GM06990 (cell line): Measurements from ENCODE around the gene XPO6.

Source experiments
- DNase-seq: peaks from one replicate; pipeline ENCODE4 v3.0.0-alpha.2; 2011; ENCODE audit not compliant: insufficient read length; ENCODE audit errors: extremely low read depth
- H3K27me3 ChIP-seq: replicated peaks from 2 replicates; pipeline ENCODE4 v1.6.0; 2011; ENCODE audit warnings: low read length; ENCODE audit not compliant: control insufficient read depth, insufficient read depth
- H3K36me3 ChIP-seq: 2 replicates; pipeline ENCODE4 v1.5.1; 2011; ENCODE audit warnings: low read length; ENCODE audit not compliant: control insufficient read depth, insufficient read depth
- H3K4me3 ChIP-seq: replicated peaks from 2 replicates; pipeline ENCODE4 v1.5.1; 2011; ENCODE audit warnings: low read depth, mild to moderate bottlenecking, control low read depth, low read length
- TF ChIP-seq, protein P1 (sequence below): IDR thresholded peaks from 2 replicates; pipeline ENCODE4 v1.5.1; 2011; ENCODE audit warnings: low read length, control low read depth, mild to moderate bottlenecking, inconsistent platforms; ENCODE audit not compliant: insufficient read depth, poor library complexity, severe bottlenecking

Gene XPO6

DNA sequence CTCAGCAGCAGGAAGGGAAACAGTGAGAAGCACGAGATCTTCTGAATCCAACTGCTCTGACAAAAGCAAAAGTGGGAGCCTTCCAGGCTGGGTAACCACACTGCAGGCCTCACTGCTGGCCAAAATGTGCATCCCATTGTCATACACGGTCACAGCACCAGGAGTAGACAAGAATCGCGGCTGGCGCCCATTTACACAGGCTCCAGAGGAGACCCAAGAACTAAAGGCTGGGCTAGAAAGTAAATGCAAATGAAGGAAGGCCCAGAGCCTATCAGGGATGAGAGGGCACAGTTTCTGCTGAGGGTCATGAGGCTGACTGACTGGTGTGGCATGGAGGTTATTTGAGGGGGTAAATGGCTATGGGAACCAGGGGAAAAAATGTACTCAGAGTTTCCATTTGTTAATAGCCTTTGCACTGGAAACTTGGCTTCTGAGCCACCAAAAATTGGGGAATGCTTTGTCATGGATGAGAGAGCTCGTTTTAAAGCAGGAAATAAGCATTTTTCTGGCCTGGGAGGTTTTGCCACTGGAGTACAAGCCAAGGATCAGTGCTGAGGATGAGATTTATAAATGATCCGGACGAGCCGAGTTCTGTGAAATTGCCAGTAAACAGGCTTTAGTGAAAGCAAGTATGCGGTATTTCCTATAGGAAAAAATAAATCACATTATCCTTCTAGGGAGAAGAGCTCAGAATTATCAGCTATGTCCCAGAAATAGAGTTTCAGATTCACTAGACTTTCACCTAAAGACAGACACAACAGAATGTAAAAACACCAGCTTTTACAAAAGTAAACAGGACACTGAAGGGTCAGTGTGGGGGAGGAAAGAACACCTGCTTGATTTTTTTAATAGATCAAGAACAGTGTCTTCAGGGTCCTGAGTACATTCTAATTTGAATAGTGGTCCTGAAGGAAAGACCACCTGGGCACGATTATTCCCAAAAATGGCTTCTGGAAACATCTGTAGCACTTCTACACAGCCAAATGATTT lies 81.4 kb downstream of the XPO6 start:
- no peak overlapping the region for H3K4me3 ChIP-seq
- TF ChIP-seq, protein P1, sequence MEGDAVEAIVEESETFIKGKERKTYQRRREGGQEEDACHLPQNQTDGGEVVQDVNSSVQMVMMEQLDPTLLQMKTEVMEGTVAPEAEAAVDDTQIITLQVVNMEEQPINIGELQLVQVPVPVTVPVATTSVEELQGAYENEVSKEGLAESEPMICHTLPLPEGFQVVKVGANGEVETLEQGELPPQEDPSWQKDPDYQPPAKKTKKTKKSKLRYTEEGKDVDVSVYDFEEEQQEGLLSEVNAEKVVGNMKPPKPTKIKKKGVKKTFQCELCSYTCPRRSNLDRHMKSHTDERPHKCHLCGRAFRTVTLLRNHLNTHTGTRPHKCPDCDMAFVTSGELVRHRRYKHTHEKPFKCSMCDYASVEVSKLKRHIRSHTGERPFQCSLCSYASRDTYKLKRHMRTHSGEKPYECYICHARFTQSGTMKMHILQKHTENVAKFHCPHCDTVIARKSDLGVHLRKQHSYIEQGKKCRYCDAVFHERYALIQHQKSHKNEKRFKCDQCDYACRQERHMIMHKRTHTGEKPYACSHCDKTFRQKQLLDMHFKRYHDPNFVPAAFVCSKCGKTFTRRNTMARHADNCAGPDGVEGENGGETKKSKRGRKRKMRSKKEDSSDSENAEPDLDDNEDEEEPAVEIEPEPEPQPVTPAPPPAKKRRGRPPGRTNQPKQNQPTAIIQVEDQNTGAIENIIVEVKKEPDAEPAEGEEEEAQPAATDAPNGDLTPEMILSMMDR, result no peak
- peaks cover 49% of the 10 kb centered on the region for H3K36me3 ChIP-seq
- no peak for DNase-seq
- no peaks in the 10 kb centered on the region for H3K27me3 ChIP-seq

DNA sequence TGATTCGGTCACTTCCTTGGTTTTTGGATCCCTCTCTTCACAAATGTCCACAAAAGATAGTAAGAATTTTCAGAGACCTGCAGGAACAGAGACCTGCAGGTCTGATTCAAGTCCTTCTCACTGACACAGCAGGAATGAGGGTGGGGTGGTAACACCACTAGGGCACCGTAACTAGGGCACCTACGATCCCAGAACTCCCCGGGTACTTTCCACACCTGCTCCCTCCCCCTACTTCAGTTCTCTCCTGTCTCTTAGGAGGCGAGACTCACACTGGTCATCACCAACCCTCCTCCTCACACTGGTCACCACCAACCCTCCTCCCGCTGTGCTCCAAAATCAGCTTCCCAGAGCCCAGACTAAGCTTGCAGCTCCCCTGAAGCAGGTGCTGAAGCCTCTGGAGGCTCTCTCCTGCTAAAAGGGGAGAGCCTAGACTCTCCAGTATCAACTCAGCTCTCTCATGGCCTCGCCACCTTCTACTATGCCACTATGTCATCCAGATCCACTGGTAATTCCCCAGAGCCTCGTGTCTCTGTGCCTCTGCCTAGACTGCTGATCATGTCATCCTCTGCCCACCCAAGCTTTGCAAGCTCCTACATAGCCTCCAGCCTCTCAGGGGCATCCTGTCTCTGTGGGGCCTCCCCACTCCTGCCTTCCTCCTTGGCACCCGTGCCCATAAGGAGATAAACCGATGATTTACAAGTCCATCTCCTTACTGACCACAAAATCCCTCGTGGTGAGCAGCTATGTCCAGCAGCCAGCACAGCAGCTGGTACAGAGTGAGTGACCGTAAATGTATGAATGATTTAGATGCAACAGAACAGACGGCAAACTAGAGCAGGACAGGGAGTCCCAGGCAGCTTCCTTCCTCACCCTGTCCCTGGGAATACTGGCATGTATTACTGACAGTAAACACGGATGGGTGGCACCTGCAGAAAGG lies 84.8 kb downstream of the XPO6 start:
- Histone ChIP-seq H3K4me3 (no peak overlapping the region), H3K36me3 (peaks cover 40% of the 10 kb centered on the region), H3K27me3 (no peaks in the 10 kb centered on the region)
- TF ChIP-seq, protein P1, result no peak
- DNase-seq, result no peak

DNA sequence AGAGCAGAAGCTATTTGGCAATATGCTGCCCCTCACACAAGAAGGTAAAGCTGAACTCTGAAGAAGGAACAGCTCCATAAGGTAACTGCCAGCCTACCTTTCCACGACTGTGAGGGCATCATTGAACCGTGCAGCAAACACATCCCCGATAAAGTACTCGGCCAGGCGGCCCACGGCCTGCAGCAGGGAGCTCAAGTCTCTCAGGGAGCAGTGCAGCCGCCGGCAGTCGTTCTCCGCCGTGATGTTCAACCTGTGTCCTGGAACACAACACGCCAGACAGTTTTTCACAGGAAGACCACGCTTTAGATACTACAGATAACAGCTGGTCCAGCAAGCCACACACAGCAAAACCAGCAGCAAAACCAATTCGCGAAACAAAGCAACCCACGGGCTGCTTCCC lies 86.2 kb downstream of the XPO6 start:
- peaks cover 38% of the 10 kb centered on the region for H3K36me3 ChIP-seq
- no peak overlapping the region for H3K4me3 ChIP-seq
- no peak for DNase-seq
- no peaks in the 10 kb centered on the region for H3K27me3 ChIP-seq
- TF ChIP-seq, protein P1, result no peak

DNA sequence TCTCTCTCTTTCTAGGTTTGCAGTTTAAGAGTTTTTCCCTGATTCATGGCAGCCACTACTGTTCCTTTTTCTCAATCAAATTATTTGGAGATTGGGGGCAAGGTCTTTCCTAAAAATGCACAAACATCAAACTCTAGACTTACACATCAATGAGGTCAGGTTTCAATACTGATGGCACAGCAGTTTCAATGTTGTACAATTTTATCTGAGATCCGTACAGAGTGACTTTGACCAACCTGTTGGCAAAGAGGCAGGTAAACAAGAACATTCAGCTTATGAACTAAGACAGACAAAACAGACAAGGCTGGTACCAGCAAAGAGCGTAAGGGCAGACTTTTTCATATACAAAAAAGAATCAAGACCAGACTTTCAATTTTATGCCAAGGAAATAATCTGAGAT lies 90.2 kb downstream of the XPO6 start:
- TF ChIP-seq, protein P1, result no peak
- Histone ChIP-seq H3K27me3 (no peaks in the 10 kb centered on the region), H3K4me3 (no peak overlapping the region), H3K36me3 (peaks cover 26% of the 10 kb centered on the region)
- no peak for DNase-seq

DNA sequence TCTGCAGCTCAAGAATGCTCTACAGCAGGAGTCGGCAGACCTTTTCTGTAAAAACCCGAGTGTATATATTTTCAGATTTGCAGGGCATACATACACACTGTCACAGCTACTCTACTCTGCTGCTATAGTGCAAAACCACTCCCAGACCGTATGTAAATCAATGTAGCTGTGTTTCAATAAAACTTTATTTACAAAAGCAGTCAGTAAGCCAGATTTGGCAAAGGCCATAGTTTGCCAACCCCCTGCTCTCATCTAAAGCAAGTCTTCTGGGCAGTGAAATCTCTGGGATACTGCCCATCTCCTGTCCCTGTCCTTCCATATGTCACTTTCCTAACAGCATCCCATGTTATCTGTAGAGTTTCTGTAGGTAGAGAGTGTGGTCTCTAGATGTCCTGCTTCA lies 91.0 kb downstream of the XPO6 start:
- H3K4me3 ChIP-seq, result no peak overlapping the region
- TF ChIP-seq, protein P1, result no peak
- peaks cover 22% of the 10 kb centered on the region for H3K36me3 ChIP-seq
- no peaks in the 10 kb centered on the region for H3K27me3 ChIP-seq
- DNase-seq, result no peak
